NCI-H2107 treated with DMSO at 0.1 percent for 48 hours (cell line): Measurements from ENCODE around the gene ZNF385C.

Experiments used
- DNase-seq: peaks from one replicate; lab custom pipeline; 2025; ENCODE audit not compliant: unreplicated experiment; lab: John Stamatoyannopoulos, UW

ZNF385C gene

DNA sequence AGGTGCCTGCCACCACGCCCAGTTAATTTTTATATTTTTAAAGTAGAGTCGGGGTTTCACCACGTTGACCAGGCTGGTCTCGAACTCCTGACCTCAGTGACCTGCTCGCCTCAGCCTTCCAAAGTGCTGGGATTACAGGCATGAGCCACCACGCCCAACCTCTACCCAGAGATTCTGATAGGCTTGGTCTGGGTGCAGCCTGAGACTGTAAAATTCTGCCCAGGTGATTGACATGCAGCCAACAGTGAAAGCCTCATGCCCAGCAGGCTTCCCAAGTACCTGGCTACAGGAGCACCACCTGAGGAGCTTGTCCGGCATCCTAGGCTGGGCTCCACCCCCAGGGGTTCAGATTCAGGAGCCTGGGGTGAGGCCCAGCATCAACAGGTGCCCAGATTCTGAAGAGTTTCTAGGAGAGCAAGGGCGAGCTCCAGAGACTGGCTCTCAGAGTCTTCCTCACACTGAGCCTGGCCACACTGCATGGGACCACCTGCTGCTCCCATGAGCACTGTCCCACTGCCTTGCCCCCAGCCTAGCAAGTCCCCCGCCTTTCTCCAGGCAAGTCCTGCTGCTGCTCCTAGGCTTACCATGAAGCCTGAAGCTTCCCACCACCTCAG, 16.6 kb downstream of the ZNF385C start:
- no peak for DNase-seq

DNA sequence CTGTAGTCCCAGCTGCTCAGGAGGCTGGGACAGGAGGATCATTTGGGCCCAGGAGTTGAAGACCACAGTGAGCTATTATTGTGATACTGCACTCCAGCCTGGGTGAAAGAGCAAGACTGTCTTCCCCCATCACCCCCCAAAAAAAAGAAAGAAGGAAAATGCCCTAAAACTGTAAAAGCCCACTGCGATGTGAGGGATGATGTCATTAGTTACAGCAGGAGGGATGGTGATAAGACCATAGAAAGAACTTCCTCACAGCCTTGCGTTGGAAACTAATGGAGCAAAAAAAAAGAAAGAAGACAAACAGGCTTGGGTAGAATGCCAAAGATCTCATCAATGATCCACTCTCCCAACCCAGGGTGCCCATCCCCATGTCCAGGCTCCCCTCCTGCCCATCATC, 18.7 kb downstream of the ZNF385C start:
- DNase-seq = no peak

DNA sequence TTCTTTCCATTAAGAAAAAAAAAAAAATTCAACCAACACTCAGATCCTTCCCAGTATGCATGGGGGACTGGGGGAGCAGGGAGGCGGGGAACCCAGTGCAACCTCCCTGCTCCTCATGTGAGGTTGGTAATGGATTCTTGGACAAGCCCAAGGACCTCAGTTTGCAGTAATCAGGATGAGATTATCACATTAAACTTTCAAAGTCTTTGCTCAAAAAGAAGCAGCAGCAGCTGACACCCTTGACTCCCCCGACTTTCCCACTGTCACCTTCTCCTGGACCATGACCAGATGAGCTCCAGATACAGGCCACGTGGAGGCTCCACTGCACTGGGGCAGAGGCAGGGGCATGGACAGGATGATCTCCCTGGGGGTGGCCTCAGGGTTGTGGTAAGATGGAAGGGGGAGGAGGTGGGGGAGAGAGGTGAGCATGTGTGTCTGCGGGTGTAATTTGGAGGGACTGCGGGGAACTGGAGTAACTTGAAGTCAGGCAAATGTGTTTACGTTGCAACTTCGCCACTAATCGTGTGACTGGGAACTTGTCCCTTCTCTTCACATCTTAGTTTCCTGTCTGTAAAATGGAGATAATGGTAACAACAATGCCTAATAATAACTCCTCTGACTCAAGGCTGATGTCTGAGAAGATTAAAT, 19.8 kb downstream of the ZNF385C start:
- no peak for DNase-seq

DNA sequence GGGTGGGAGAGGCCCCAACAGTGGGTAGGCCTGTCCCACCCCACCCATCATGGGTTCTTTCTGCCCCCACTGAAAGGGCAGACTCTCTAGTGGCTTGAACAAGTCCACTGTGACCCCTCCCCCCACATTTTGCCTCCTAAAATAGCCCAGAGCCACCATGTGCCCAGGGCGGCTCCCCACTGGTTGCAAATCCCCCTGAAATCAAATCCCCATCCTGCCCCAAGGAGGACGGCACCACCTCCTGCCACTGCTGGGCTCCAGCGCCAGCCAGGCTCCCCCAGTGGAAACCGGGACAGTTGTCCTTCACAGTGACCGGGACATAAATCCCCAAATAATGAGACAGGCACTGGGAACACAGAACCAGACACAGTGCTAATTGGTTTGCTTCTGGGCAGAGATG, 20.5 kb downstream of the ZNF385C start:
- no peak for DNase-seq

DNA sequence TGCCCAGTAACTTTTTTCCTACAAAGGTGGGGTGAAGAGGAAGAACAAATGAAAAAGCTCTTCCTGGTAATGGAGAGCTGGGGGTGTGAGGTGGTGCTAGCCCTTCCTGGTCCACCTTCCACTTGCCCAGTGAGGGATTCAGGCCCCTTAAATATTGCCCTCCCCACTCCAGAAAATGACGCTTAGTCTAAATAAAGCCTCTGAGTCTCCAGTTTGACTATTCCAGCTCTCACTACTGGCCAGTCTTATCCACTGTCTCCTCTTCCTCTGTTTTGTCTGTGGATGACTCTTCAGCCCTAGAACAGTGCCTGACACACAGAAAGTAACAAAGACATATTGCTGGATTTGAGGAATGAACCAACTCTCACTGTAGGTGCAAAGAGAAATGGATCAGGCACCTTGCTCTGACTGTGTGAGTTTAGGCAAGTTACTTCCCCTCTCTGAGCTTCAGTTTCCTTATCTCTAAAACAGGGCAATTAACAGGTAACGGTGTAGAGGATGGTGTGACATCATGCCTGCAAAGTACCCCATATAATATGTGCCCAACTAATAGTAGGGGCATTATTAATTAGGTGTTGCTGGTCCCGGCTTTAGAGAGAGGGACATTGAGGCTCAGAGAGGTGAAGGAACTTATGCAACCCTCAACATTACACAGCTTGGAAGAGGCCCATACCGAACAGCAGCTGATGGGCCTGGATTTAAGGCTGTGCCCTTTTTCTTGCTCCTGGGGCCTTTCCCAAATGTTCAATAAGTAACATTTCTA, 21.3 kb downstream of the ZNF385C start:
- no peak for DNase-seq

DNA sequence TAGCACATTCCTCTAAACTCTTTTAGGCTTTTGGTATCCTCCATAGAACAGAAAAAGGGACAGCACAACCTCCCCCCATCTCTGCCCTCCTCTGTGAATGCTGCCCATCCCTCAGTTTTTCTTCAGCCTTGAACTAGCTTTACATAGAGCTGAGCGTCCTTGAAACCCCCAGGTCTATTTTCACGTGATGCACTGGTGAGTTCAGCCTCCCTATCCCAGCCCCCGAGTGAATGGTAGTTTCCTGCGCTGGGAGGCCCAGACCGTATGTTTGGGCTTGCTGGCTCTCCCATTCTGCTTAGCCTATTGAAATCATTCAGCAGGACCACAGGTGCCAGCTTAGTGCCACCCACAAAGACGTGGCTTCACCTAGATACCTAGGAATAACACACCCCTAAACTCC, 22.5 kb downstream of the ZNF385C start:
- DNase-seq = no peak

DNA sequence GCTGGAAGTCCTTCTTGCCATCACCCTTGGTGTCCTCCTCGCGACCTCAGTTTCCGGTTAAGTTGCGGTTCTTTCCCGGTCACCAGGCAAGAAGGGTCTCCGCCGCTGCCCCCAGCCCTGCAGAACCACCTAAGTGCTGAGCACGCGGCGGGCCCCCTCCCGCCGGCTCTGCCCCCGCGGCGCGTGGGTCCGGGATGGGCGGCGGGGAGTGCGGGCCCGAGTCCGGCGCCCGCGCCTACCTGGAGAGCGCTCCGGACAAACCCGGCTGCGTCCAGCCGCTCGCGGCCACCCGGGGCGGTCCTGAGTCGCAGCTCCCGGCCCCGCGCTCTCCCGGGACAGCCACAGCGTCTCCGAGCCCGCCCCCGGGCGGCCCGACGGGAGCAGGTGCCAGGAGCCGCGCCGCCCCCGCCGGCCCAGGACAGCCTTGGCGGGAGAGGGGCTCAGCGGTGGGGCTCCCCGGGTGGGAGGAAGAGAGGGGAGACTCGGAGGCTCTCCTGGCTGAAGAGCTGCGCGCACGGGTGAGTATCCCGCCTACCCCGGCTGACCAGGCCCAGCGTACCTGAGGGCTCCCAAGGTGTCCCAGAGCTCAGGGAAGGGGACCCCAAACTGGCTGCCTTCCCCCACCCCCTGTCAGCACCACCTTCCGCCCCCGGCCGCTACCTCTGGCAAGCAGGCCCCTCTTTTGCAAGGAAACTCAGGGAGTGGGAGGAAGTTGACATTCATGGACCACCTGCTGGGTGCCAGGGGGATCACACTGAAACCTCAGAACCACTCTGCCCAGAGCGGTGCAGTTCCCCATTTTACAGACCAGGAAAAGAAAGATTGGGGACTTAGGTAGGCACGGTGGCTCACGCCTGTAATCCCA, 25.7 kb downstream of the ZNF385C start:
- DNase-seq = no peak

DNA sequence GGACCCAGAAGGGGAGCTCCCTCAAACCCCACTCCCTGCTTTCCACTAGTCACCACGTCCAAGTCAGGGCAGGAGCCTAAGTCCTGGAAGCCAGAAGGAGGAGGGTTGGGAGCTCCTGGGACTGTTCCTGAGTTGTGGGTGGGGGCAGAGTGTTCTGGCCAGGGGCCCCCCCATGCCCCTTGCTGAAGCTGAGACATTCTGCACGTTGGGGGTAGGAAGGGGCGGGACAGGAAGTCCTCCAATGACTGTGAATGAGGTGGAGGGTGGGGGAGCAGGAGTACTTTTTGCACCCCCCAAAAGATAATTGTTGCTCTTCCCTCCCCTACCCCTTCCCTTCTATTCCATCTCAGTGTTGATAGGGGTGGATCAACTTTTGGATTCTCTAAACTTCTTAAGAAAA, 26.5 kb downstream of the ZNF385C start:
- no peak for DNase-seq

DNA sequence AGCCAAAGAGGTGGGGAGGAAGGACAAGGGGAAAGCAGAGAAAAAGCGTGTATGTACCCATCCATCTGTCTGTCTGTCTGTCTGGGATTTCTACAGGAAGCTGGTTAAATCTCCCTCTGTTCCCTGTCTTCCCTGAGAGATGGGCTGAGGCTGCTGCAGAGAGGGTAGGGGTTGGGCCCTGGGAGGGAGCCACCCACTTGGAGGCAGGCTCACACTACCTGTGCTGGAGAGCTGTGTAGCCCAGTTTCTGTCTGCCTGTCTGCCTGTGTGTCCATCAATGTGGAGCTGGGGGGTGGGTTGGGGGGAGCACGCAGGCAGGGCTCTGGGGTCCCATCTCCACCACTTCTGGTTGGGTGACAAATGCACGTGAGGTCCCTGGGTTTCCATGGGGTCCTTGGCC, 29.3 kb downstream of the ZNF385C start:
- DNase-seq = no peak

DNA sequence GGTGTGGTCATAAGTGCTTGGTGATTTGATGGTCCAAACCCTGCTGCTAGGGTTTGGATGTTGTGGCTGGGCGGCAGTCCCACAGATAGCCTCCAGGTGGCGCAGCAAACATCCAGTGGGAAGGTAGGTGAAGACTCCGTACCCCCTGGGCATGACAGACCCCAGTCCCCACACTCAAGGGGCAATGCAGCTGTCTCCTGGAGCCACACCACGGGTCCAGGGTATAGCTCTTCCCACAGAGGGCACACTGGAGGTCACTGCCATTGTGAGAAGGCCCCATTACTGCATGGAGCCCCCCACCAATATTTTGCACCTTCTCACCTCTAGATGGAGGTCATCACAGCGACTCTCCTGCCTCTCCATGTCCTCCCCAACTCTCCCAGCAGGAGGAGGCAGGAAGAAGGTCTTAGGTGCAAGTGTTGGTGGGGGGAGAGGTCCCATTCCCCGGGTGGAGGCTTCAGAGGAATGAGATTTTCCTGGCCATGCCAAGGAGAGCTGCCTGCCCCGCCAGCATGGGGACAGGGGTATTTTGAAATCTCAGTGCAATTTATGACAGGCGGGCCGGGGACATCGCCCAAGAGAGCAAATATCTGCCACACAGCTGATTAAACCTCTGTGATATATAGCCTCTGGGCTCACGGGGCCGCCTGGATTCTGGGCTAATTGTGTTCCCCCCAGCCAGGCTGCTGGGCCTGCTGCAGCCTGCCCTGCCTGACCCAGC, 30.7 kb downstream of the ZNF385C start:
- no peak for DNase-seq

DNA sequence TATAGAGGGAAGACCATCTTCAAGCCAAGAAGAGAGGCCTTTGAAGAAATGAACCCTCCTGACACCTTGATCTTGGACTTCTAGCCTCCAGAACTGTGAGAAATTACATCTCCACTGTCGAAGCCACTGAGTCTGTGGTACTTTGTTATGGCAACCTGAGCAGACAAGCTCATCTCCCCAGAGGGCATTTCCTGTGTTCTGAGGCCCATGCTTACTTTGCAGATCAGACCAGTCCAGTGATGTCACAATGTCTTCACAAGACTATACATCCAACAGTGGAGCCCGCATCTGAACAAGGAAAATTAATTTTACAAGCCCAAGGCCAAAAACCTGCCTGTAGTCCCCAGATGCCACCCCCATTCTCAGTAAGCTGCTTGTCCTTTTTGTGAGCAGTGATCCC, 33.1 kb downstream of the ZNF385C start:
- no peak for DNase-seq

DNA sequence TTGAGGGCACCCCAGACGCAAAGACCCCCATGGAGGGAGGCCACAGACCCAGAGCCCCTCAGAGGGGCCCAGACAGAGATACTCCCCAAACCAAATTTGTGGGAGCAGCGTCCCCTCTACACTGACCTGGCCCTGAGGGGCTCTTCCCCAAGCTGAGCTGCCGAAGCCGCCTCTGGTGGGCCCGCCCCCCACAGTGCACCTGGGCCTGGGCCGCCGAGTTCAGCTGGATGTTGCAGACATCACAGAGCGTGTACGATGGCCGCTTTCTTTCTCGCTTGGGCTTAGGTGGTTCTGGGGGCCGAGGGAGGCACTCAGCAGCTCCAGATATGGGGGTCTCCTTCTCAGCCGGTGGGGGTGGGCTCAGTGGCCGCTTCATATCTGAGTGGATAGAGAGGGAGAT, 35.6 kb downstream of the ZNF385C start:
- DNase-seq = no peak

DNA sequence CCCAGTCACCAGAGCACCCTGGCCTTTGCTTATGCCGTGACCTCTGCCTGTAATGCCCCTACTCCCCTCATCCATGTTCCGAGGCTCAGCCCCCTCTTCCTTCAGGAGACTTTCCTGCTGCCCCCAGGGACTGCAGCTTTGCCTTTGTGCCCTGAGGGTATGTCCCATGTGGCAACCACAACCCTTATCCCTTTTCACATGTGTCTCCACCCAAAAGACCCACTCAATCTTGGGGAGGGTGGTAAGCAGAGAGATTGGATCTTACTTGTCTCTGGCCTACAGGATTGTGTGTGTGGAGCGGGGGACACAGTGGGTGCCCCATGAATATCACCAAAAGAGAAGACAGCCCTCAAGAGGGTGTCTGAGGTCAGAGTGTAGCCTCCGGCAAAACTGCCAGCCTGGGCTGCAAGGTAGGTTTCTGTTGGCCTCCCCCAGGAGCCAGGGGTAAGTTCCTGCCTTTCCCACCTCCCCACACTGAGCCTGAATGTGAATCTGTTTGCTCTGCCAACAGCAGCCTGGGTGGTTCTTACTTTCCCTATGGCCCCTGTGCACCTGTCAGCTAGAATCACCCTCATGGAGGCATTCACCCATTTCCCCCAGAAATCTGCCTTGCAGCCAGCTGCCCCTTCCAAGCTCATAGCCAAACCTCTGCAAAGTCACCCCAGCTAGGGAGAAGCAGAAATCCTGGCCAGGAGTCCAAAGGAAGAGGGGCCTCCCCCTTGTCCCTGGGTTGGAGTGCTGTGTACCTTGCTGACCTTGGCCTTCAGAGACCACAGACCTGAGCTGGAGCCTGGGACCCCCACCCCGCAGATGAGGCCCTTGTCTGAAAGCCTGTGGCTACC, 36.4 kb downstream of the ZNF385C start:
- DNase-seq = no peak

DNA sequence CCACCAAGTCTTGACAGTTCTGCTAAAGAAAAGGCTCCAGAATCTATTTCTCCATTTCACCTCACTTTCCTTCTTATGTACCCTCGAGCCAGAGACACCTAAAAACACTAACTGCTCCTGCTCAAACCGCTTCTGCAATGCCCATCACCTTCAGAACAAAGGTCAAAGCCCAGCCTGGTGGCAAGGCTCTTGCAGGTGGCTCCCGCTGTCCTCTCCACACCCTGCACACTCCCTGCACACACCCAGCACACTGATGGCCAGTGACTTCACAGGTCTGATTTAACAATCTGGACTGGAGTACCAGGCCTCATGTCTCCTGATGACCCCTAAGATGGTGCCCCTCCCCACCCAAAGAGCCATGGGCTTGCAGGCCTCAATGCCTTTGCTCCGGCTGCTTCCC, 38.0 kb downstream of the ZNF385C start:
- DNase-seq = no peak

DNA sequence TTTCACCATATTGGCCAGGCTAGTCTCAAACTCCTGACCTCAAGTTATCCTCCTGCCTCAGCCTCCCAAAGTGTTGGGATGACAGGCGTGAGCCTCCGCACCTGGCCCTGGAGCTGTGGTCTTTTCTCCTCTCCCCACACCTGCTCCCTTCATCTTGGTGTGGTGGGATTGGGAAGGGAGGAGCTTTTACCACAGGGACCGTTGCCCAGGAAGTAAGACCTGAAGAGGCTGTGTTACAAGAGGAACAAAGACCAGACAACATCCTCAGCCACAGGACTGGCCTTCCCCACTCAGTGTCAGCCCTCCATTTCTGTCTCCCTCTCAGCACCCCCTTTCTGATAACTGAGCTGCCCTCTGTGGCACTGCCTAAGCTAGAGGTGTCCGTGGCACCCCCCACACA, 38.5 kb downstream of the ZNF385C start:
- no peak for DNase-seq

DNA sequence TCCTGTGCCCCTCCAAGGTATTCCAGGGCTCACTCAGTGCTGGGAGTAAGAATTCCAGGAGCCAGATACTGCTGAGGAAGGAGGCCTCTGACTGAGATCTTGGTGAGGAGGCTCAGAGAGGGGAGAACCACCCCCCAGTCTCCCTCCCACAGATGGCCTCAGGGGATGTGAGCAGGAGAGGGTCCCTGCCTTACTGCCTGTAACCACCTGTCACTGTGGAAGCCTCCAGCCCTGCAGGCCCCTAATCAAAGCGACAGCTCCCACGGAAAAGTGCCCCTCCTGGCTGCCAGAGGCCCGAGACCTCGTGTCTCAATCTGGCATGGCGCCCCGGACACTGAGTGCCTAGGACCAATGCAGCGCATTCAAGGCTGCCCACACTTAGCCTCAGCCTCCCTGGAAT, 40.2 kb downstream of the ZNF385C start:
- DNase-seq = no peak

DNA sequence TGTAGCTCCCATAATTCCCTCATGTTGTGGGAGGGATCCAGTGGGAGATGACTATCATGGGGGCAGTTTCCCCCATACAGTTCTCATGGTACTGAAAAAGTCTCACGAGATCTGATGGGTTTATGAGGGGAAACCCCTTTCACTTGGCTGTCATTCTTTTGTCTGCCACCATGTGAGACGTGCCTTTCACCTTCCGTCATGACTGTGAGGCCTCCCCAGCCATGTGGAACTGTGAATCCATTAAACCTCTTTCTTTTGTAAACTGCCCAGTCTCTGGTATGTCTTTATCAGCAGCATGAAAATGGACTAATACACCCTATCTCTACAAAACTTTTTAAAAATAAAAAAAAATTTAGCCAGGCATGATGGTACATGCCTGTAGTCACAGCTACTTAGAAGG, 41.6 kb downstream of the ZNF385C start:
- no peak for DNase-seq

DNA sequence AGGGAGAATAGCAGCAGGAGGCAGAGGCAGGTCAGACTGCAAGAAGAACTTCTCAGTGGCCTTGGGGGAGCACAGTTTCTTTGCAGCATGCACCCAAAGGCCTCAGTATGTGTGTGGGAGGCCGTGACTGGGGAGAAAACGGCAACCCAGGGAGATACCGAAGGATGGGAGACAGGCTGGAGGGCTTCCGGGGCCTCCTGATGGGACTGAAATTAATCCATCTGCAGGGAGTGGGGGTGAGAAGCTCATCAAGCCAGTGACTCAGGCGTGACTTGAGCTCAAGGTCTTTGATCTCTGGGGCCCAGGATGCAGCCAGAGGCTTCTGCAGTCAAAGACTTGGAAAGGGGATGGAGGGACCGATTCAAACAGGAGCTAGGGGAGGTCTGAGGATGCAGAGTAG, 42.8 kb downstream of the ZNF385C start:
- no peak for DNase-seq

DNA sequence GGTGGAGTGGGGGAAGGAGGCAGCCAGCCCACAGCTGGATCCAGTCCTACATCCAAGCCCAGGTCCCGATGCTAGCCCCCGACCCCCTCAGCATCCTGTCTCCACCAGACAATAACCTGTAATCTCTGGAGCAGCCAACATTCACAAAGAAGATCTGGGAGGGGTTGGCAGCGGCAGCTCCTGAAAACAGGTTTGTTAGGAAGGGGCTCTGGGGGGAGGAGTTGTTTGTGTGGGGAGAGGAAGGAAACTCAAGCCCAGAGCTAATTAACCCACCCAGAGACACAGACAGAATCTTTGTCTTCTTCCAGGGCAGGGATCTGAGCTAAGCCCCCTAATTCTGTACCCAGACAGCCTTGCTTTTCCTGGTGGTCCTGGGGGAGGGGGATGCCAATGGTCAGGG, 43.2 kb downstream of the ZNF385C start:
- no peak for DNase-seq
